GM19467 (cell line): ENCODE measurements around the gene HSPA4.
"Not testable (repeated sequence)": the region's sequence is repeated elsewhere in the genome, so short reads cannot be mapped to it uniquely, and the experiment has no call there.

Experiments
- ATAC-seq: cut with Tn5 transposase; IDR thresholded peaks from one replicate; pipeline ENCODE4 v1.9.1; 2021; ENCODE audit warnings: mild to moderate bottlenecking, moderate library complexity; ENCODE audit not compliant: unreplicated experiment

Gene HSPA4

DNA sequence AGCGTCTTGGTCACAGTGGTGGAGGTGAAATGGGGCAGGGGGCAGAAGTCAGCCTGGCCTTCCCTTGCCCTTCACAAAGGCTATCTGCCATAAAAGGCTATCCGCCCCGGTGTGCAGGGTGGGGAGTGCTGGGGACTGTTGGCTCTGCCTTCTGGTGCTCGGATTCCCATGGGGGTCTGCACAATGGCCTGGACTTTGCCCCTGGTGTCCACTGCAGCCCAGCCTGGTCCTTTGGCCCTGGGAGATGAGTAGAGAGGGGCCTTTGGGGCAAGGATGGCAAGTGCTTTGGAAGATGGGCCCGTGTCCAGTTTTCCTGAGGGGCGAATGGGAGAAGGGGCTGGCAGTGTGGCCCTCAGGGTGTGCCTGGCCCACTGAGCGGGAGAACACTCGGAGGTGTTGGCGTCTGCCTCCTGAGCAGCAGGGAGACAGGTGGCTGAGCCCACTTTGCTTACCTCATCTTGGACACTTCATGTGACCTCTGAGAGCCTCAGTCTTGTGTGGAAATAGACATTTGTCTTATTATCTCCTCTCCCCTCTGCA is 69.9 kb downstream of the HSPA4 start:
- ATAC-seq: no peak

- no peak for ATAC-seq
These were observed 70.9 kb downstream of the HSPA4 start for GRCh38 chr5:133122711-133123110.

GRCh38 chr5:133123297-133123696 is 71.5 kb downstream of the HSPA4 start:
- no peak for ATAC-seq

DNA sequence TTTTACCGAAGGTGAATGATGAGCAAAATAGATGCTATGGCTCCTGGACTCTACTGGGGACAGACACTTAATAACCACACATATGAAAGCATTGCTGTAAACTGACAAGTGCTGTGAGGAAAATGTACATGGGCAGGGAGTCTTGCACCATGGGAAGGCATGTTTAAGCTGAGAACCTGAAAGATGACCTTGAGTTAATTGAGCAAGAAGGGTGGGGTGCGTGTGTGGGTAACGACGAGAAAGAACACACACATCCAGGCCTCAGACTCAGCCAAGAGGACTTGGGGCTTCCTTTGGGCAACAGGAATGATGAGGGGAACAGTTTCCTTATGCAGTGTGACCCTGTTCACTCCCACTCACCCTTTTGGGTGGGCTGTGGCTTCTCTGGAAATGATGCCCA is 73.1 kb downstream of the HSPA4 start:
- ATAC-seq: no peak

- no peak for ATAC-seq
These were observed 76.3 kb downstream of the HSPA4 start for GRCh38 chr5:133128066-133128465.

DNA sequence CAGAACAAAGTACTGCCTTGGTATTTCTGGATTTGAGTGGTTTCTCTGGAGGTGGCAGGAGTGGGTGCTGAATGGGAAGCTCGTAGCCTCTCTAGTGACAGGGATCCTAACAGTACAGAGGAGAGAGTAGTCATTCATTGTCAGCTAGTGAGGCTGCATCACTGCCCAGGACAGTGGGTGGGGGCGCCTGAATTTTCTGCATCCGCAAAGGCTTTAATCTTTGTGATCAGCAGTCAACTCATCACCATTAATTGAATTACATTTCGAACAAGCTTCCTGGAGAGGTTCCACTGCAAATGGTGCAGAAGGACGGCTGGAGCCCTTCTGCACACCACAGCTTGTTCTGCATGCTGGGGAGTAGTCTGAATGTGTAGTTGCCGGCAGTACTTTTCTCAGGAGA is 77.5 kb downstream of the HSPA4 start:
- no peak for ATAC-seq

GRCh38 chr5:133129950-133130349 is 78.1 kb downstream of the HSPA4 start:
- no peak for ATAC-seq

DNA sequence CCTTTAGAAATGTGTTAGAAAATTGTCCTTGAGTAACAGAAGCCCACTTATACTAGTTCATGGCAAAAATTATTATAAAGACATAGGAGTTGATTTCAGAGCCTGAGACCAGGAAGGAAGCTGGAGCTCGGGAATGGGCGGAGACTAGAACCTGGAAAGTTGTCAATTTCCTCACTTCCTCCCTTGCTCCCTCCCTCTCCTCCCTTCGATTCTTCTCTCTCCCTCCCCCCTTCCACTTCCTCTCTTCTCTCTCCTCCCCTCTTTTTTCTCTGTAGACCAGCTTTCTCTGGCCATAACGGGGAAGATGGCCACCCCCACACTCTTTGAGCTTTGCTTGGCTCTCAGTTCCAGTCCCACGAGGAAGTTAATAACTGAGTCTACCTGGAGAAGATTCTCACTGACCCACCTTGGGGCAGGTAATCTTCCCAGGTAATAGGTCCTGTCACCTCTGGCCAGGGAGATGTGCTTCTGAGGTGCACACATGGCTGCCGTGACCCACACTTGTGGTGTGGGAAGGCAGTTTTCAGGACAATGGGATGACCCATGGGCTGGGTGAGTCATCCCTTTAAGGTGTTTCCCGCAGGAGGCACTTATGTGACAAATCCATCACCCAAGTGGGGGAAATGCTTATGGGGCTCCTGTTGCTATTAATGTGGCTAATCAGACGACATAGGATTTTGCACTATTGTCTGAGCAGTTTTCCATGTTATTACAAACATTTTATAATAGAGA is 78.7 kb downstream of the HSPA4 start:
- ATAC-seq: no peak

GRCh38 chr5:133132717-133133116 is 80.9 kb downstream of the HSPA4 start:
- no peak for ATAC-seq

GRCh38 chr5:133133241-133133640 is 81.4 kb downstream of the HSPA4 start:
- not testable (repeated sequence) for ATAC-seq

GRCh38 chr5:133136890-133137289 is 85.1 kb downstream of the HSPA4 start:
- ATAC-seq: not testable (repeated sequence)

- no peak for ATAC-seq
These were observed 88.5 kb downstream of the HSPA4 start for GRCh38 chr5:133140311-133140710.

- no peak for ATAC-seq
These were observed 89.9 kb downstream of the HSPA4 start for GRCh38 chr5:133141746-133142145.

GRCh38 chr5:133142782-133143181 is 91.0 kb downstream of the HSPA4 start:
- ATAC-seq: no peak

- ATAC-seq: no peak
These were observed 92.6 kb downstream of the HSPA4 start for GRCh38 chr5:133144245-133144981.

DNA sequence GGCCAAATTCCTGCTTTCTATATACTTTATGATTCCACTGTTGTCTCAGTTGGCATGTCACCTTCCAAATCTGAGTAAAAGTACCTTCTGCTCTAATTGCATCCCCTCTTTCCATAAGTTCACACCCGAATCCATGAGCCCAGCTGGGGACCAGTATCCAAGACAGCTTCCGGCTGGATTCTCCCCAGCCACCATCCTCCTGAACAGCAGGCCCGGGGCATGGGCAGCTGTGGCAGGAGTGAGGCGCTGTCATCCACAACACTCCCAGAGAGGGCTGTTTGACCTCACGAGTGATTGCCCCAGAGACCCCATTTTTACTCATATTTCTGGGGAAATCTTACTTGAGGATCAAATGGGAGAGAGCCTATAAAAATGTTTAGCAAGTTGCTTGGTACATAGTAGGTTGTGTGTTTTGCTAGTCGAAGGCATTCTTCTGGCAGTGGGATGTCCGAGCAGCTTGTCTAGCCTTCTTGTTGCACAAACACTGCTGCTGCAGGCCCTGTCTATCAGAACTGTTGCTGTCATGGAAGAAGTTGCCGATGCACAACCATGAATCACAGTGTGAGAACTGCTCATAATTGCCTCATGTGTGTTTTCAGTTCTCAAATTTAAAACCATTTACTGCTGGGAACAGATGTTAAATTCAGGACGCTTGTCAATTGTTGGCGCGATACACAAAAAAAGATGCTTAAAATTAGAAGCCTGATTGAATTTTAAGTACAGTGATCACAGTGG is 93.8 kb downstream of the HSPA4 start:
- no peak for ATAC-seq

DNA sequence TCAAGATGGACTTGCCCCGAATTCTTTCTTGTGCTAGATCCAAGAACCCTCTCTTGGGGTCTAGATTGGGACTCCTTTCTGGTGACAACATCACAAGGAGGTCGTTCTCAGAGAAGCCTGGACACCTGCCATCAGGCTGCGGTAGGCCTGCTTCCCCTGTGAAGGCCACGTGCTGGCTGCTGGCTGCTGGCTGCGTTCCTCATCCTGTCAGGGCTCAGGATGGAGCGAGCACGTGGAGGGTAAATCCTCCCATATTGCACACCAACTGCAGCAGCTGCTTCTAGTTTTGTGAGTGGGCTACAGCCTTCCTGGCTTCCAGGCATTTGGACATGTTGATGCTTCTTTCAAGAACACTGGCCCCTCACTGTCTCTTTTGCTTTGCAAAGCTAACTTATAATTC is 95.6 kb downstream of the HSPA4 start:
- no peak for ATAC-seq

DNA sequence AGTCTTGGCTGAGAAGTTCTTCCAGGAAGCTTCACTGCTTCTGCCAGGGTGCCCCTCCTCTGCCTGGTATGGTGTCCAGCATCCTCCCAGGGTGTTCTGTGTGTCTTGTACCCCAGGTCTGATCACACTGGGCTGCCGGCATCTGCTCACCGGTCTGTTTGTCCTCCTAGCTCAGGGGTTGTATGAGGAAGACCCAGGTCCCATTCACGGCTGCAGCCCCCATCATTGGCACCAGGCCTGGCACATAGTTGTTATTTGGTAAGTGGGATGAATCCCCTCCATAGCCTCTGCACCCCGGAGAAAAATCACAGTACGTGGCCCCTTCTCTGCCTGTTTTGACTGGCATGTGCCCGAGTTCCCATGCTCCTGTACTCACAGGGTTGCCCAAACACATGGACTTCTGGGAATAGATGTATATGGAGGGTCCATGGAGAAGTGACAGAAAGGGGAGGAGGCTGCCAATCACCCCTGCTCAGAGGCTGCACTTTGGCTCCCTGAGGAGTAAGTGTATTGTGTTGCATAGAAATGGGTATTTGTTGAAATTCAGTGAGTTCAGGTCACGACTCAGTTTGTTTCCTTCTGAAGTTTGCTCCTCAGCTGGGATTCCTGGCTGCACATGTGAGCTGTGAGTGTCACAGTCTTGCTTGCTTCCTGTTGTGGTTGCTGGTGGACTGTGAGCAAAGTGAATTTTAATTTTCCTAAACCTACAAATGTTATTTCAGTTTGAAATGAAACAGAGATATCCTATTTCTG is 96.2 kb downstream of the HSPA4 start:
- no peak for ATAC-seq

DNA sequence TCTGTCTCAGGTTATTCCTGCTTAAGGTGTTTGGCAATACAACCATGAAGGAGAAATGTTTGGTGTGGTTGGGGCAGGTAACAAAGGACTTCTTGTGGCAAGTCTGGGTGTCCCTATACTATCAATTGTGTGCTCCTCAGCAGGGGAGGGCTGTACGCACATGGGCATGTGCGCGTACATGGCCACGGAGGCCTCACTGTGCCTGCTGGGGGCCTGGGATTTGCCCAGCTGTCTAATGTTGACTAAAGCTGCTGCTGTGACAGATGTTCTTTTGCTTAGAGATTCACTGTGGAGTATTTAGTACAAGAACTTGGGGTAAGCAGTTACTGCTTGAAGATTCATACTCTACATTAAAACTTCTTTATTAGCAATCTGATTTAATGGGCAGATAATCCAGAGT is 97.5 kb downstream of the HSPA4 start:
- ATAC-seq: no peak

GRCh38 chr5:133150909-133151544 is 99.2 kb downstream of the HSPA4 start:
- no peak for ATAC-seq
